ENCODE results near the gene BEAN1. TPM values are rescaled to one million over a fixed set of nuclear protein-coding genes. Genes with fewer than 3 reads are reported as not detected.

Gene BEAN1
- polyA plus RNA-seq, 3 donors = 0.10 to 0.34 (median 0.27) TPM

DNA sequence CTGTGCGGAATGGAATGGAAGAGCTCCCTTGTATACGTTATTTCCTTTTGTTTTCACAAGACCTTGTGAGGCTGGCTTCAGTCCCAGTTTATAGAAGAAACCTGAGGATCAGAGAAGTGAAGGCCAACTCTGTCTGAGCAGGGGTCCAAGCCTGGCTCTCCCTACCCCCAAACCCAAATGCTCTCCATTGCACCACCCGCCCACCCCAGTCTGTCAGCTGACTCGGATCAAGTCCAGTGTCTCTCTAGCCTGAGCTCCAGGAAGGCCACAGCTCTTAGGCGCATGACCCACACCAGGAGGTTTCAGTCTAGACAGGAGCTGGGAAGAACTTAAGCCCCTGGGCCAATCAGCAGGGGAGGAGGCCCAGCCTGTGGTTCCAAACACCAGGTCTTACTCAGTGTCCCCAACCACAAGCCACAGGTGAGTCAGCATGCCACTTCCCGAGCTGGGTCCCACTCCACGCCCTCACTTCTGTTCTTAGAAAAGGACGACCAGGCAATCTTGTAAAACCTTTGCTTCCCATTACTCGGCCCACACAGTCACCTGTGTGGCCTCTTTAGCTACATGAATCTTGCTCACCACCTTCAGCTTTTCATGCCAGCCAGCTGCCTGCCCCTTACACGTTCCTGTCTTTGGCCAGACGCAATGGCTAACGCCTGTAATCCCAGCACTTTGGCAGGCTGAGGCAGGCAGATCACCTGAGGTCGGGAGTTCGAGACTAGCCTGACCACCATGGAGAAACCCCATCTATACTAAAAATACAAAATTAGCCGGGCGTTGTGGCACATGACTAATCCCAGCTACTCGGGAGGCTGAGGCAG is 95.1 kb downstream of the BEAN1 start:
- 56 to 78% (median 60%) methylated on average over 17 of the region's 17 CpGs for WGBS, 3 donors
- H3K27ac ChIP-seq (ENCODE audit: low read depth, low read length) = no peak overlapping the region

- H3K27ac ChIP-seq (ENCODE audit: low read depth, low read length) = peak overlapping the region; percentile 65
- 52 to 89% (median 53%) methylated on average over 11 of the region's 11 CpGs for WGBS, 3 donors
These were observed 95.9 kb downstream of the BEAN1 start for GRCh38 chr16:66522816-66523590.

GRCh38 chr16:66523861-66524354 is 96.8 kb downstream of the BEAN1 start:
- 42 to 82% (median 48%) methylated on average over 9 of the region's 9 CpGs for WGBS, 3 donors
- H3K27ac ChIP-seq (ENCODE audit: low read depth, low read length) = peak overlapping the region; percentile 69

DNA sequence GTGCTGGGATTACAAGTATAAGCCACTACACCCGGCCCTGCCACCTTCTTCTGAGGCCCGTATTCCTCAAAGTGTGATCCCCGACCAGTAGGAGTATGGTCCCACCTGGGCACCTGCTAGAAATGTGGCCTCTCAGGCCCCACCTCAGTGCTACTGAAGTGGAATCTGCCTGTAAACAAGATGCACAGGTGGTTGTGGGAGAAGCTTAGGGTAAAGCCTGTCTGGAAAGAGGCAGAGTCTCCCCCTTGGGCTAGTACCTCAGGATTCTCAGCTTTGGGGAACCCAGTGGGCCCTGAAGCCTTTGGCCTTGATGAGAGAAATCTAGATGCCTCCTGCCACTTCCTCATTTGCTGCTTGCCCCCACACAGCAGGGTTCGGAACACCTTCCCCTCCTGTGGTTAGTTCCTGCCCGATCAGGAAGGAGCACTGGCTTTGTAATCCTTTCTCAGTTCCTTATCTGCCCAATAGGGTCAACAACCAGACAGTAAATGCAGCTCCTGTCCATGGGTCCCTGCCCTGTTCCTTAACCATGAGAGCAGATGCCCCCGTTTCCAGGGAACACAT is 97.6 kb downstream of the BEAN1 start:
- 46 to 73% (median 49%) methylated on average over 6 of the region's 6 CpGs for WGBS, 3 donors
- H3K27ac ChIP-seq (ENCODE audit: low read depth, low read length) = peak overlapping the region; percentile 73

- 64 to 94% (median 69%) methylated on average over 9 of the region's 9 CpGs for WGBS, 3 donors
These were observed 98.5 kb downstream of the BEAN1 start for GRCh38 chr16:66525396-66526180.

GRCh38 chr16:66528294-66528693 is 101.2 kb downstream of the BEAN1 start:
- H3K27ac ChIP-seq (ENCODE audit: low read depth, low read length) = no peak overlapping the region
- 91 to 99% (median 98%) methylated on average over 5 of the region's 5 CpGs for WGBS, 3 donors

More at GRCh38 chr16:66525396-66526180, 98.5 kb downstream of the BEAN1 start:
- H3K27ac ChIP-seq (ENCODE audit: low read depth, low read length) = peak overlapping the region; percentile 73

GRCh38 chr16:66529475-66529874 is 102.4 kb downstream of the BEAN1 start:
- H3K27ac ChIP-seq (ENCODE audit: low read depth, low read length) = no peak overlapping the region
- WGBS, 3 donors = 87 to 91% (median 88%) methylated on average over 6 of the region's 6 CpGs

Other genes starting within 250 kb of the BEAN1 start
- gene CDH5, start 60.6 kb upstream of the BEAN1 start, polyA plus RNA-seq = 10 to 100 TPM; 10.3 to 82.7 (median 54.0) TPM
- gene TK2, start 122.8 kb downstream of the BEAN1 start, polyA plus RNA-seq = 10 to 100 TPM; 15.7 to 38.8 (median 37.2) TPM
- gene CKLF, start 125.3 kb downstream of the BEAN1 start, polyA plus RNA-seq = 10 to 100 TPM; 18.7 to 60.9 (median 46.2) TPM
- gene CMTM1, start 139.1 kb downstream of the BEAN1 start, polyA plus RNA-seq = under 1 TPM; 0.21 to 0.67 (median 0.45) TPM
- gene CMTM2, start 152.2 kb downstream of the BEAN1 start, polyA plus RNA-seq = 1 to 10 TPM in 2 of 3 donors, under 1 TPM in 1; 0.16 to 8.0 (median 3.8) TPM
- 10 to 100 TPM in 2 of 3 donors, 1 to 10 TPM in 1; 5.4 to 59.5 (median 31.5) TPM for gene CMTM3, start 177.4 kb downstream of the BEAN1 start, polyA plus RNA-seq